Panc1 (cell line): ENCODE results near the gene ADAMTSL3.
"Not testable (repeated sequence)": the region's sequence is repeated elsewhere in the genome, so short reads cannot be mapped to it uniquely, and the experiment has no call there.

ENCODE experiments used
- CTCF ChIP-seq: fragments of 450-650 bp; IDR thresholded peaks from 2 replicates; pipeline ENCODE4 v1.5.1; 2017; ENCODE audit warnings: mild to moderate bottlenecking
- POLR2AphosphoS5 ChIP-seq: IDR thresholded peaks from 2 replicates; pipeline ENCODE4 v1.6.1; 2012; ENCODE audit warnings: mild to moderate bottlenecking, low read depth, low read length, moderate library complexity
- REST ChIP-seq, 2 experiments: IDR thresholded peaks; 2 replicates each; pipeline ENCODE4 v1.6.1; 2011 to 2012; ENCODE audit warnings: low read depth in 2 of 2, control low read depth in 1 of 2, low read length in 1 of 2, mild to moderate bottlenecking in 1 of 2, moderate library complexity in 1 of 2; ENCODE audit not compliant: insufficient read depth in 1 of 2
- SIN3A ChIP-seq: IDR thresholded peaks from 2 replicates; pipeline ENCODE4 v1.6.1; 2012; ENCODE audit warnings: low read depth, mild to moderate bottlenecking, low read length, moderate library complexity, borderline replicate concordance; ENCODE audit not compliant: insufficient read depth

GRCh38 chr15:84068674-84069073 lies 414.8 kb downstream of the ADAMTSL3 start:
- TF ChIP-seq CTCF; REST (IDR thresholded peaks at IDR 0.05; ENCODE audit: insufficient read depth in 1 of 2, low read depth in 2 of 2, low read length in 1 of 2); POLR2AphosphoS5; SIN3A: not testable (repeated sequence)
